Measurements from ENCODE around the gene OR4K14.
"Not testable (repeated sequence)": the region's sequence is repeated elsewhere in the genome, so short reads cannot be mapped to it uniquely, and the experiment has no call there.

The OR4K14 gene, protein sequence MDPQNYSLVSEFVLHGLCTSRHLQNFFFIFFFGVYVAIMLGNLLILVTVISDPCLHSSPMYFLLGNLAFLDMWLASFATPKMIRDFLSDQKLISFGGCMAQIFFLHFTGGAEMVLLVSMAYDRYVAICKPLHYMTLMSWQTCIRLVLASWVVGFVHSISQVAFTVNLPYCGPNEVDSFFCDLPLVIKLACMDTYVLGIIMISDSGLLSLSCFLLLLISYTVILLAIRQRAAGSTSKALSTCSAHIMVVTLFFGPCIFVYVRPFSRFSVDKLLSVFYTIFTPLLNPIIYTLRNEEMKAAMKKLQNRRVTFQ

DNA sequence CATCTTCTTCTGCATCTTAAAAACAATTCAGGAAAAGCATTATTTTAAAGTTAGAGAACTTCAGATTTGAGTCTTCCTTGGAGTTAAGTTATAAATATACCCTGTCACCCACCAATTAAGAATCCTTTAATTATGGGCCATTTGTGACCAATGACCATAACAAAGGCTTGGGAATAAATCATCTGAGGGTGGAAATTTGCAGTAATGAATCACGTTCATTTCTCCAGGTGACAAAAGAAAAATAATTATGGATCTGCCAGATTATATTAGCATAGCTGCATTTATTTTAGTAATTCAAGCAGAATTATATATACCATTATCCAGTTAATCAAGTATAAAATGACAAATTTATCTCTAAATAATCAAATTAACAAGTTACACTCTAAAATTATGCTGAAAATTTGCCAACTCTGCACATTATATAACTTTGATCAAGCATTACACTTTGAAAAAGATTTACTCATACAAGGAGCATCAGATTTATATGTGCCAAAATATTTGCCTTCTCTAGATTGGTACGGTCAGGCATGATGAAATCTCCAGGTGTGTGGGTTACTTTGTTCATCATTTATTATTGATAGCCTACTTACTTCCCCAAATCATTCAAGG lies at the start of gene OR4K14:
OR4K14 (minus strand) TSS at position 51 of the 609 bp plus-strand sequence. CDS start 4,114 bp downstream, outside the sequence.
- no peak within 1 kb of the TSS for H3K4me3 Mint-ChIP-seq
- no peaks in the 10 kb centered on the region for H3K36me3 Mint-ChIP-seq
- H3K9me3 Mint-ChIP-seq = peaks cover under 1% of the 10 kb centered on the region
- H3K4me1 Mint-ChIP-seq = no peaks in the 10 kb centered on the region
- ATAC-seq (no peak), DNase-seq (ENCODE audit: low spot score in 2 of 2) (no peak)
- H3K27ac Mint-ChIP-seq = no peak within 1 kb of the TSS

DNA sequence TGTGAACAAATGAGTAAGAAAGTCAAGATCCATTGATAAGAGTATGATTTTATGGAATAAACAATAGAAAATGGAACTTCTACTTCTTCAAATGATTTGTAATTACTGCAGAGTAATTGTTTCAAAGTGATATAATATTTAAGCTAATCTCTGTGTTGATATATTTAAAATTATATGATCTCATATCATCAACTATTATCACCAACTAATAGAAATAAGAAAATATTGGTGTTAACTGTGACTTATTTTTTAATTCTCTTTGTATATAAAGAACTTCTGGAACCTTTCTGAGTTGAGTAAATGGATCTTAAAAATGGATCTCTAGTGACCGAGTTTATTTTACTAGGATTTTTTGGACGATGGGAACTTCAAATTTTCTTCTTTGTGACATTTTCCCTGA lies 40.6 kb upstream of the OR4K14 start, which contains the start of gene OR4L1:
OR4L1 (plus strand) TSS at position 301 of the 400 bp plus-strand sequence; CDS start at position 301, 0 bp downstream.
- DNase-seq (ENCODE audit: low spot score in 2 of 2) (no peak), ATAC-seq (no peak)
- no peaks in the 10 kb centered on the region for H3K4me1 Mint-ChIP-seq
- no peaks in the 10 kb centered on the region for H3K36me3 Mint-ChIP-seq
- H3K9me3 Mint-ChIP-seq = peaks cover 3% of the 10 kb centered on the region
- no peak within 1 kb of the TSS for H3K27ac Mint-ChIP-seq
- no peak within 1 kb of the TSS for H3K4me3 Mint-ChIP-seq

DNA sequence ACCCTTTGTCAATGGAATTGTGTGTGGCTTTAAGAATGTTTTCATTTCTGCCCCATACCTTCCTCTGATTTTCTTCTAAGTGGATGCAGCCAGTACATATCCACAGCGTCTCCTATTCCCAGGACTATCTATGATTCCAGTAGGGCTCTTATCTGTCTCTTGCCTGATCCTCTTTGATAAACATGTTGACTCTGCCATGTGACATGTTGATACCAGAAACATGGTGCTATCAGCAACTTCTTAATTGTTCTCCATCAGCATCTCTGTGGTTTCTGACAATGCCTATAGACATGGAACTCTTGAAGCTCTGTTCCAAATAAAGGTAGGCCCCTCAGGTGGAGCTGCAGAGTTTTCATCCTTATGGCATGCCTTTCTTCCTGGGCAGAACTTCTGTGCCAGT lies 29.1 kb upstream of the OR4K14 start:
- no peak overlapping the region for H3K27ac Mint-ChIP-seq
- H3K36me3 Mint-ChIP-seq = no peaks in the 10 kb centered on the region
- no peak overlapping the region for H3K4me3 Mint-ChIP-seq
- no peaks in the 10 kb centered on the region for H3K9me3 Mint-ChIP-seq
- no peaks in the 10 kb centered on the region for H3K4me1 Mint-ChIP-seq
- DNase-seq (ENCODE audit: low spot score in 2 of 2) = no peak
- no peak for ATAC-seq

DNA sequence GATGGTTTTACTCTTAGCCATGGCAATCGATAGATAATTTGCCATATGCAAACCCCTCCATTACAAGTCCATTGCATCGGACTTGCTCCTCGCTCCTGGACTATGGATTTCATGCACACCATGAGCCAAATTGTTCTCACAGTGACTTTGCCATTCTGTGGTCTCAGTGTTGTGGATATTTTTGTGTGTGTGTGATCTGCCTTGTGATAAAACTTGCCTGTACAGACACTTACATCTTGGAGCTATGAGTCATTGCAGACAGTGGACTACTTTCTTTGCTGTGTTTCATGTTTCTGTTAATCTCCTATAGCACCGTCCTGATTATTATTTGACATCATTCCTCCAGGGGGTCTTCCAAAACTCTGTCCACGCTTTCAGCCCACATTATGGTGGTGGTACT lies 25.1 kb upstream of the OR4K14 start:
- Mint-ChIP-seq H3K9me3 (no peaks in the 10 kb centered on the region), H3K4me3 (no peak overlapping the region), H3K4me1 (no peaks in the 10 kb centered on the region), H3K27ac (no peak overlapping the region), H3K36me3 (no peaks in the 10 kb centered on the region)
- DNase-seq (ENCODE audit: low spot score in 2 of 2) (no peak), ATAC-seq (no peak)

DNA sequence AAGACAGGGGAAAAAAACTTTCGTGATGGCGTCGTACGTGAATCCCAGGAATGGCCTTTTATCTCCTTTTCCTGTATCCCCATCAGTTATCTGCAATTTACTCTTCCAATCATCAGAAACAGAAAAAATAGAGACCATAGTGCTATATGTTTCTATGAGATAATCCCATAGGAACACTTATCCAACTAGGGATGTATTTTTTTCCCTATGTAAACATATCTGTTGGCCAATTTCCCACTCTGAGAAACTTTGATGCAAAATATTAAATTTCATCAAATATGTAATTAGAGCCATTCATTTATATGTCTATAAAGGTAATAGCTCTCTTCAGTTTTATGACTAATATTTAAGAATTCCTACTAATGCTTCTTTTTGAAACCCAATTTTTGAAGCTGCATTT lies 16.8 kb upstream of the OR4K14 start, which contains the start of gene OR4K13:
OR4K13 (minus strand) TSS at position 101 of the 400 bp plus-strand sequence. CDS start 1,280 bp downstream, outside the sequence.
- ATAC-seq (no peak), DNase-seq (ENCODE audit: low spot score in 2 of 2) (no peak)
- Mint-ChIP-seq H3K36me3 (no peaks in the 10 kb centered on the region), H3K4me1 (no peaks in the 10 kb centered on the region), H3K4me3 (no peak within 1 kb of the TSS), H3K9me3 (no peaks in the 10 kb centered on the region), H3K27ac (no peak within 1 kb of the TSS)

DNA sequence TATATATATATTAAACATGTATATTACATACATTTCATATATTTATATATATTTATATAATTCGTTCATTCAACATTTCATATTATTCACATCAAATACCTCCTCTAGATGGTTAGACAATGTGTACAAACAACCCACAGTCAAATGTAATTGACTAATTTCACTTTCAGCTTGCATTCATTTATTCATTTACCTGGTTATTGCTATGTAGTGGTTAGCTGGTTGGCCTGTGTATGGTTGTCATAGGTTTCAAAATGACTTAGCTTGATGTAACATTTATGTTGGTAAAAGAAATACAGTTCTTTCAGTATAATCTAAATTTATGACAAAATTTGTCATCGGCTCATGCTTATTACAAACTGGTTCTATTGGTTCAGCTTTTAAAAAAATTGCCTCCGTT lies 16.3 kb upstream of the OR4K14 start:
- H3K4me3 Mint-ChIP-seq = no peak overlapping the region
- no peaks in the 10 kb centered on the region for H3K36me3 Mint-ChIP-seq
- ATAC-seq = peak; percentile 50
- no peak for DNase-seq (ENCODE audit: low spot score in 2 of 2)
- no peaks in the 10 kb centered on the region for H3K9me3 Mint-ChIP-seq
- no peak overlapping the region for H3K27ac Mint-ChIP-seq
- no peaks in the 10 kb centered on the region for H3K4me1 Mint-ChIP-seq

DNA sequence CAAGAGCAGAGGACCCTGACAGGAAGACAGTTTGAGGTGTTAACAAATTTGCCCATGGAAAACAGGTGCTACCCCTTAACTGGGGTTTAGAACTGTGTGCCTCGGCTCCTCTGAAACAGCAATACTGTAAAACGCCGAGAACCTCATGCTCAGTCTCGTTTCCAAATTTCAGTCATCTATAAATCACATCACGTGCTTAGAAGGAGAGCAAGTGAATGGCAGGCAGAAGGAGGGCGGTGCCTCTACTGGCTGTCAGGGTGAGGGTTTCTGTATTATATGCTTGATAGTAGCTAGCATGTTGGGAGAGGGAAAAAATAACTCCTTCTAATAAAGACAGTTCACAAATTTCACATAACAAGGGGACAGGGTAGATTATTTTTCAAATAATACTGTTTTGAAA lies 12.0 kb upstream of the OR4K14 start:
- ATAC-seq (no peak), DNase-seq (ENCODE audit: low spot score in 2 of 2) (no peak)
- Mint-ChIP-seq H3K36me3 (no peaks in the 10 kb centered on the region), H3K4me3 (no peak overlapping the region), H3K9me3 (no peaks in the 10 kb centered on the region), H3K4me1 (no peaks in the 10 kb centered on the region), H3K27ac (no peak overlapping the region)

DNA sequence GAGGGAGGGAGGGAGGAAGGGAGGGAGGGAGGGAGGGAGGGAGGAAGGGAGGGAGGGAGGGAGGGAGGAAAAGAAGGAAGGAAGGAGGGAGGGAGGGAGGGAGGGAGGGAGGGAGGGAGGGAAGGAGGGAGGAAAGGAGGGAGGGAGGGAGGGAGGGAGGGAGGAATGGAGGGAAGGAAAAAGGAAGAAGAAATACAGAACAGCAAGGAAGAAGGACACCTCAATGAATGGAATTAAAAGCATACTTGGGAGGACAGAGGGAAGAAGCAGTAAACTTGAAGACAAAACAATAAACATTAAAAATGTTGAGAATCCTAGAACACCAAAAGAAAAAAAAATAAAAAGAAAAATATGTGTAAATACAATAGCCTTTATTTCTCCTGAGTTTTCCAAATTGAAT lies 11.0 kb downstream of the OR4K14 start:
- ATAC-seq (no peak), DNase-seq (ENCODE audit: low spot score in 2 of 2) (no peak)
- no peaks in the 10 kb centered on the region for H3K4me1 Mint-ChIP-seq
- H3K27ac Mint-ChIP-seq = no peak overlapping the region
- no peaks in the 10 kb centered on the region for H3K36me3 Mint-ChIP-seq
- peaks cover 7% of the 10 kb centered on the region for H3K9me3 Mint-ChIP-seq
- no peak overlapping the region for H3K4me3 Mint-ChIP-seq

DNA sequence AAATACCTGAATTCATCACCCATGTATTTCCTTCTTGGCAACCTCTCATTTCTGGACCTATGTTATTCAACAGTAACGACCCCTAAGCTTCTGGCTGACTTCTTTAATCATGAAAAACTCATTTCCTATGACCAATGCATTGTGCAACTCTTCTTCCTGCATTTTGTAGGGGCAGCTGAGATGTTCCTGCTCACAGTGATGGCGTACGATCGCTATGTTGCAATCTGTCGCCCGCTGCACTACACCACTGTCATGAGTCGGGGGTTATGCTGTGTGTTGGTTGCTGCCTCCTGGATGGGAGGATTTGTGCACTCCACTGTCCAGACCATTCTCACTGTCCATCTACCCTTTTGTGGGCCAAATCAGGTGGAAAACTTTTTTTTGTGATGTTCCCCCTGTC lies 16.8 kb downstream of the OR4K14 start:
- DNase-seq (ENCODE audit: low spot score in 2 of 2) (no peak), ATAC-seq (no peak)
- Mint-ChIP-seq H3K4me1 (no peaks in the 10 kb centered on the region), H3K9me3 (peaks cover 4% of the 10 kb centered on the region), H3K4me3 (no peak overlapping the region), H3K36me3 (no peaks in the 10 kb centered on the region), H3K27ac (no peak overlapping the region)

DNA sequence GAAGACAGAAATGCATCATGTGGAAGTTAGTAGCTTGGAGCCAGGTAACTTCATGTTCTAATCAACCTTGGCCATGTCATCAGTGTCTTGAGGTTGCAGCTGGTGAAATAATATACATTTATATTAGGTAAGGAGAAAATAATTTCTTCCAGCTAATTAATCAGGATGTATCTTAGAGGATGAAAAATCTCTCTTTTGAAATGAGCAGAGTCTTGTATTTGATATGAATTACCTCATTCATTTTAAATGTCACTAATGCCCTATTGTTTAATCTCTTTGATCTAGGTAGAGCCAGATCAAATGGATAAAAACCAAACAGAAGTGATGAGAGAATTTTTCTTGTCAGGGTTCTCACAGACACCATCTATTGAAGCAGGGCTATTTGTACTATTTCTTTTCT lies 17.2 kb downstream of the OR4K14 start, which contains the start of gene OR4Q2:
OR4Q2 (plus strand) TSS at position 301 of the 400 bp plus-strand sequence.
- no peaks in the 10 kb centered on the region for H3K36me3 Mint-ChIP-seq
- DNase-seq (ENCODE audit: low spot score in 2 of 2) (no peak), ATAC-seq (no peak)
- no peak within 1 kb of the TSS for H3K4me3 Mint-ChIP-seq
- no peak within 1 kb of the TSS for H3K27ac Mint-ChIP-seq
- H3K9me3 Mint-ChIP-seq = peaks cover 4% of the 10 kb centered on the region
- H3K4me1 Mint-ChIP-seq = no peaks in the 10 kb centered on the region

DNA sequence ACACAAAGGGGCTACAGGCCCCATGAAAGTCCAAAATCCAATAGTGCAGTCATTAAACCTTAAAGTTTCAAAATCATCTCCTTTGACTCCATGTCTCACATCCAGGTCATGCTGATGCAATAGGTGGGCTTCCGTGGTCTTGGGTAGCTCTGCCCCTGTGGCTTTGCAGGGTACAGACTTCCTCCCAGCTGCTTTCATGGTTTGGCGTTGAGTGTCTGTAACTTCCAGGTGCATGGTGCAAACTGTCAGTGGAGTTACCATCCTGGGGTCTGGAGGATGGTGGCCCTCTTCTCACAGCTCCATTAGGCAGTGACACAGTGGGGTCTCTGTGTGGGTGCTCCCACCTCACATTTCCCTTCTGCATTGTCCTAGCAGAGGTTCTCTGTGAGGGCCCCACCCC lies 25.7 kb downstream of the OR4K14 start:
- no peak overlapping the region for H3K27ac Mint-ChIP-seq
- no peaks in the 10 kb centered on the region for H3K4me1 Mint-ChIP-seq
- no peak overlapping the region for H3K4me3 Mint-ChIP-seq
- H3K9me3 Mint-ChIP-seq = peaks cover 5% of the 10 kb centered on the region
- DNase-seq (ENCODE audit: low spot score in 2 of 2) = no peak
- ATAC-seq = no peak
- H3K36me3 Mint-ChIP-seq = no peaks in the 10 kb centered on the region

DNA sequence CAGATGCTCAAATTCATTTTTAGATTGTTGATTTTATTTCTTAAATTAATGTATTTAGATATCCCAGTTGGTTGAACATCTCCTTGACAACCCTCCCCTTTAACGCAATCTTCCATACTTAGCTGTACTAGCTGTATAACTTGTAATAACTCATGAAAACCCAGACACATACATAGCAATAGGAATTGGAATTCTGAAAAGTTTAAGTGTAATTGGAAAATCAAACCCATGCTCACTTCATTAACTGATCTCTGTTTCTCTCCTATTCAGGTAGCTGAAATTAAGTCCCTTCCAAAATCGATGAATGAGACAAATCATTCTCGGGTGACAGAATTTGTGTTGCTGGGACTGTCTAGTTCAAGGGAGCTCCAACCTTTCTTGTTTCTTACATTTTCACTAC lies 43.8 kb downstream of the OR4K14 start, which contains the start of gene OR4K15:
OR4K15 (plus strand) TSS at position 301 of the 400 bp plus-strand sequence; CDS start at position 301, 0 bp downstream.
- DNase-seq (ENCODE audit: low spot score in 2 of 2) = no peak
- H3K36me3 Mint-ChIP-seq = no peaks in the 10 kb centered on the region
- ATAC-seq = no peak
- H3K4me3 Mint-ChIP-seq = no peak within 1 kb of the TSS
- H3K4me1 Mint-ChIP-seq = peaks cover 22% of the 10 kb centered on the region
- H3K9me3 Mint-ChIP-seq = peaks cover 10% of the 10 kb centered on the region
- H3K27ac Mint-ChIP-seq = peak within 1 kb of the TSS; percentile 30

DNA sequence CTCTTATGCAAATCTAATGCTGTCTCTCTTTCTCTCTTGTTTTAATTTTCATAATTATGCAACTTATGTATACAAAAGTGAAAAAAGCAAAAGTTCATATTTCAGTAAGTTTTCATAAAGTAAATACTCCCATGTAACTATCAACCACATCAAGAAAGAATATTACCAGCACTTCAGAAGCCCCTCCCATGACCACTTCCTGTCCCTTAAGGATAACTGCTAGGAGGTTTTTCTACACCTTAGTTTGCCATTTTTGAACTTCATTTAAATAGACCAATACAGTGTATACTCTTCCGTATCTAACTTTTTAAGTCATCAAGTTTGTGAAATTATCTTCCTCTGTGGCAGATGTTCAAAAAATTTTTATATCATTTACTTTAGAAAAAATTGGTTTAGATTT lies 44.3 kb downstream of the OR4K14 start:
- no peak for DNase-seq (ENCODE audit: low spot score in 2 of 2)
- no peak for ATAC-seq
- Mint-ChIP-seq H3K4me1 (peaks cover 19% of the 10 kb centered on the region), H3K36me3 (no peaks in the 10 kb centered on the region), H3K4me3 (no peak overlapping the region), H3K9me3 (peaks cover 10% of the 10 kb centered on the region), H3K27ac (peak overlapping the region; percentile 30)

DNA sequence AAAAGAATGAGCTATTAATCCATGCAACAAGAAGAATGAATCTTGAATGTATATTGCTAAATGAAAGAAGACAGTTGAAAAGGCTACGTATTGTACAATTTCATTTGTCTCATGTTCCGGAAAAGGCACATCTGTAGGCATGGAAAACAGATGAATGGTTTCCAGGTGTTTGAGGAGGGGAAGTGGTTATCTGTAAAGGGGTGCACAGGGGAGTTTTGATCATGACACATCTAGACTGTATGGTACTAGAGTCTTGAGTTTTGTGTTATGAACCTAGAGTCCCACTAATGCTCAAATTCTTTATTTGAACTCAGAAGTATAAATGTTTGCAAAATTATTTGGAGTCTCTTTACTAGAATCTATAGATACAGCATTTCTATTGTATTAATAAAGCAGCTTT lies 49.4 kb downstream of the OR4K14 start:
- not testable (repeated sequence) for H3K4me1 Mint-ChIP-seq

More for the DNA sequence above, 49.4 kb downstream of the OR4K14 start:
- not testable (repeated sequence) for ATAC-seq; H3K4me3 Mint-ChIP-seq; H3K36me3 Mint-ChIP-seq; H3K9me3 Mint-ChIP-seq; H3K27ac Mint-ChIP-seq; DNase-seq (ENCODE audit: low spot score in 2 of 2)

All from stimulated activated effector memory CD8-positive, alpha-beta T cell treated with anti-CD3 and anti-CD28 coated beads, Interleukin-12 subunit alpha, Interleukin-12 subunit beta, amount 100 ng/mL, for 72 hours (primary cell).